Left lung (tissue), 10 donors: Measurements from ENCODE around the gene RNASE4. TPM values are rescaled to one million over a fixed set of nuclear protein-coding genes. Genes with fewer than 3 reads are reported as not detected.

ENCODE experiments used
- ATAC-seq: fragments of 200-7000 bp; cut with Tn5 transposase; one replicate; pipeline ENCODE4 v1.9.1; 2020; ENCODE audit warnings: moderate library complexity
- DNase-seq, 4 donors: peaks; one replicate each; pipeline ENCODE4 v3.0.0-alpha.2; 2013 to 2020
- H3K27ac ChIP-seq, 2 donors: fragments of 200-600 bp; sonication (generic) in 1 of 2; one replicate each; pipeline versions ENCODE4 v1.5.0 to v1.8.0; 2020 to 2021
- H3K27me3 ChIP-seq, 2 donors: fragments of 200-600 bp; sonication (generic) in 1 of 2; one replicate each; pipeline versions ENCODE4 v1.5.0 to v1.8.0; 2020 to 2021
- H3K36me3 ChIP-seq, 2 donors: fragments of 200-600 bp; sonication (generic) in 1 of 2; one replicate each; pipeline versions ENCODE4 v1.5.0 to v1.8.0; 2020 to 2021
- H3K4me1 ChIP-seq, 2 donors: fragments of 200-600 bp; one replicate each; pipeline ENCODE4 v1.8.0; 2021
- H3K4me3 ChIP-seq, 2 donors: fragments of 200-600 bp; sonication (generic) in 1 of 2; one replicate each; pipeline versions ENCODE4 v1.5.0 to v1.8.0; 2020 to 2021; ENCODE audit warnings: mild to moderate bottlenecking in 1 of 2
- H3K9me3 ChIP-seq, 2 donors: fragments of 200-600 bp; sonication (generic) in 1 of 2; one replicate each; pipeline versions ENCODE4 v1.5.0 to v1.8.0; 2020 to 2021
- intact Hi-C, 2 donors: fragments of 100-400 bp; cut with DNase I; formaldehyde crosslinking; loops; one replicate each; pipeline versions ENCODE4 v1.11.2 to v1.14.2; 2022
- polyA plus RNA-seq, 6 donors: library from polyadenylated mRNA; unstranded; fragments of 120-200 nt; gene quantifications; one replicate each; pipeline ENCODE4 v1.2.1, GENCODE V29; 2013; ENCODE audit not compliant: insufficient read length in 6 of 6
- total RNA-seq, 2 donors: library from RNA; stranded (reverse); fragmentation: NEBNext Ultra II Directional; extraction: Animal tissue kit (Norgen Biotek cat#: 25700); gene quantifications; one replicate each; pipeline ENCODE4 v1.2.1, GENCODE V29; 2021
- TF ChIP-seq, protein P1 (sequence below), 2 donors: fragments of 200-600 bp; sonication (generic) in 1 of 2; IDR thresholded peaks; one replicate each; pipeline versions ENCODE4 v1.5.0 to v1.8.0; 2021; ENCODE audit warnings: antibody characterized with exemption in 2 of 2
- donor health status: DM: no; HTN: yes; CAD: no.
- donor health status: DM: no; HTN: no; CAD: no.

Gene RNASE4
- total and polyA plus RNA-seq, 8 donors: 5.1 to 18.5 (median 6.7) TPM

GRCh38 chr14:20711261-20711660 lies 26.9 kb downstream of the RNASE4 start:
- Histone ChIP-seq H3K27me3 (no peaks in the 10 kb centered on the region), H3K27ac (peak overlapping the region; percentile 33 to 34), H3K4me3 (no peak overlapping the region), H3K36me3 (no peaks in the 10 kb centered on the region), H3K9me3 (no peaks in the 10 kb centered on the region), H3K4me1 (peaks cover 10 to 36% of the 10 kb centered on the region in 2 donors)
- intact Hi-C loops: no loop called here
- ATAC-seq: peak; percentile 71
- TF ChIP-seq, protein P1, sequence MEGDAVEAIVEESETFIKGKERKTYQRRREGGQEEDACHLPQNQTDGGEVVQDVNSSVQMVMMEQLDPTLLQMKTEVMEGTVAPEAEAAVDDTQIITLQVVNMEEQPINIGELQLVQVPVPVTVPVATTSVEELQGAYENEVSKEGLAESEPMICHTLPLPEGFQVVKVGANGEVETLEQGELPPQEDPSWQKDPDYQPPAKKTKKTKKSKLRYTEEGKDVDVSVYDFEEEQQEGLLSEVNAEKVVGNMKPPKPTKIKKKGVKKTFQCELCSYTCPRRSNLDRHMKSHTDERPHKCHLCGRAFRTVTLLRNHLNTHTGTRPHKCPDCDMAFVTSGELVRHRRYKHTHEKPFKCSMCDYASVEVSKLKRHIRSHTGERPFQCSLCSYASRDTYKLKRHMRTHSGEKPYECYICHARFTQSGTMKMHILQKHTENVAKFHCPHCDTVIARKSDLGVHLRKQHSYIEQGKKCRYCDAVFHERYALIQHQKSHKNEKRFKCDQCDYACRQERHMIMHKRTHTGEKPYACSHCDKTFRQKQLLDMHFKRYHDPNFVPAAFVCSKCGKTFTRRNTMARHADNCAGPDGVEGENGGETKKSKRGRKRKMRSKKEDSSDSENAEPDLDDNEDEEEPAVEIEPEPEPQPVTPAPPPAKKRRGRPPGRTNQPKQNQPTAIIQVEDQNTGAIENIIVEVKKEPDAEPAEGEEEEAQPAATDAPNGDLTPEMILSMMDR (IDR thresholded peaks at IDR 0.05): no peak
- DNase-seq: peak in 1 of 4 donors; percentile 30

DNA sequence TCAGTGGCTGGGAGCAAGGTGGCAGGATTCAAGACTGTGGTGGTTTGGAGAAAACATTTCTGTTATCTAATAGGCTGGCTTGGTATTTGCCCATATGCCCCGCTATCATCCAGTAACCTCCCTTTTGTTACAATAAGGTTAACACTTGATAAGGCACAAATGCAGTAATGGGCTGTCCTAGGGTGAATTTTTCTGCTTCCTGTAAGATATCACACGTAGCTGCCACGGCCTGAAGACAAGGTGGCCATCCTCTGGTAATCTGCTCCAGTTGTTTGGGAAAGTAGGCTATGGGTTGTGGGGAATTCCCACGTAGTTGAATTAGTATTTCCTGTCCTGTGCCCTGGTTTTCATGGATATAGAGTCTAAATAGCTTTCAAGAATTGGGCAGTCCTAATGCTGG lies 27.3 kb downstream of the RNASE4 start:
- Histone ChIP-seq H3K9me3 (no peaks in the 10 kb centered on the region), H3K27me3 (no peaks in the 10 kb centered on the region), H3K4me1 (peaks cover 10 to 39% of the 10 kb centered on the region in 2 donors), H3K27ac (peak overlapping the region; percentile 33 to 34), H3K36me3 (no peaks in the 10 kb centered on the region), H3K4me3 (no peak overlapping the region)
- ATAC-seq: no peak
- DNase-seq: no peak
- intact Hi-C loops: no loop called here
- TF ChIP-seq, protein P1 (IDR thresholded peaks at IDR 0.05): no peak

DNA sequence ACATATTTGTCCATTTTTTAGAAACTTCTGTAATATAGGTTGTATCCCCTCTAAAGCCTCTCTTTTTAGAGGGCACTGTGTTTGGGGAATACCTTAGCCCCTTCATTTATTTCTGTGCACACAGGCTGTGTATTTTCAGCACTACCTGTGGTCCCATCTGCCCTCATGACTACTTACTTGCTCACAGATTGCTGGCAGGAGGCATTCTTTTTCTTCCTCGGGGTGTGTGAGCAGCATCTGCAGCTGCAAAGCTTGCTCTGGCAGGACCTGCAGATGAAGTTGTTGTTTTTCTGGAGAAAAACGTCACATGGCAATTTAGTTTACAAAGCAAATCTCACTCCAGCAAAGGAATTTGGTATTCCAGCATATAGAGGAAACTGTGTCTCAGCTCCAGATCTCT lies 28.5 kb downstream of the RNASE4 start:
- intact Hi-C loops: no loop called here
- DNase-seq (no peak), ATAC-seq (no peak)
- TF ChIP-seq, protein P1 (IDR thresholded peaks at IDR 0.05): no peak
- Histone ChIP-seq H3K27ac (no peak overlapping the region), H3K4me1 (peaks cover 3 to 33% of the 10 kb centered on the region in 2 donors), H3K36me3 (no peaks in the 10 kb centered on the region), H3K27me3 (no peaks in the 10 kb centered on the region), H3K4me3 (no peak overlapping the region), H3K9me3 (no peaks in the 10 kb centered on the region)

DNA sequence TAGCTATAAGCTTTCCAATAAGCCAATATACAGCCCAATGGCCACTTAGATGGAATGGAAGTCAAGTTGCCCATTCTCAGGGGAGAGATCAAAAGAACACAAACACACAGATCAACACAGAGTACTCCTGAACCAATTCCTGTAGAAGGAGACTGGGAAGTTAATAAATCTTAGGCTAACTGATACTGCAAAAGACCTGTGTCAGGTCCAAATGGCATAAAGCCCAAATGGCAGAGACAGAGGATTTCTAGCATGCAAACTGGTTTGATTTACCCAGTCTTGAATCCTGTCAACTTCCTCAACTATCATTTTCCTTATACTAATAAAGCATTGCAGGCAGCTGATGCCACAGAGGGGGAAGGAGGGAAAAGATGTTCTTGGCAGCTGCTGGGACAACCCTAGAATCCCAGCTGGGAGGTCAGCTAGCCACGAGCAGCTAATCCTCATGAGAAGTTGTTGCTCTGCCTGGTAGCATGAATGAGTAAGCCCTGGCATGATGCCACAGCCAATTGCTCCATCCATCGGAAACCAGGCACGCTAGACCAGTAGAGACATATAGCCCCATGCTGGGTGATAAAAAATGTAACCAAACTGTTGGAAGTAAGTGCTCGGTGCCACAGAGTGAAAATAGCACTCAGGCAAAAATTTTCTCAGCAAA lies 30.4 kb downstream of the RNASE4 start:
- DNase-seq: peak in 2 of 4 donors; percentile 86
- intact Hi-C loops: no loop called here
- Histone ChIP-seq H3K9me3 (no peaks in the 10 kb centered on the region), H3K4me3 (no peak overlapping the region), H3K36me3 (no peaks in the 10 kb centered on the region), H3K27me3 (no peaks in the 10 kb centered on the region), H3K4me1 (peaks cover 3 to 33% of the 10 kb centered on the region in 2 donors), H3K27ac (peak overlapping the region; percentile 59 to 94)
- ATAC-seq: peak; percentile 60
- TF ChIP-seq, protein P1 (IDR thresholded peaks at IDR 0.05): no peak

DNA sequence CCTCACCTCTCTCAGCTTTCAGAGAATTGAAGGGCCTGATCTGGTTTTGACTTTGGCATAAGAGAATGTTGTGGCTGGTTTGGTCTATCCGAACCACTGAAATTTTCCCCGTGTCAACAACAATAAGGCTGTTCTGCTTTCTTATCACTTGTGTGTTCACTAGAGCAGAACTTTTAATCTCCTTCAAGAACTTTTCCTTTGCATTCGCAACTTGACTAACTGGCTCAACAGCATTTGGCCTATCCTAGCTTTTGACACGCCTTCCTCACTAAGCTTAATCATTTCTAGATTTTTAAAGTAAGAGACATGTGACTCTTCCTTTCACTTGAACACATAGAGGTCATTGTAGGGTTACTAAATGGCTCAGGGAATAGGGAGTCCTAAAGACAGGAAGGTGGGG lies 35.4 kb downstream of the RNASE4 start:
- Histone ChIP-seq H3K4me1 (peaks cover 0 to 26% of the 10 kb centered on the region in 2 donors), H3K27ac (peak overlapping the region; percentile 41 to 47), H3K4me3 (no peak overlapping the region), H3K36me3 (no peaks in the 10 kb centered on the region), H3K27me3 (peaks cover 0 to 30% of the 10 kb centered on the region in 2 donors), H3K9me3 (no peaks in the 10 kb centered on the region)
- ATAC-seq (peak; percentile 65), DNase-seq (peak in 1 of 4 donors; percentile 81)
- TF ChIP-seq, protein P1 (IDR thresholded peaks at IDR 0.05): no peak
- intact Hi-C loops: no loop called here
